Measurements from ENCODE around the gene NUBPL. TPM values are rescaled to one million over a fixed set of nuclear protein-coding genes. Genes with fewer than 3 reads are reported as not detected.

Gene NUBPL
- polyA plus RNA-seq, 1 of the 3 experiments (the other 2 are of a cell fraction): 4.0 TPM

- no peak overlapping the region for H2AFZ ChIP-seq (ENCODE audit: low read depth)
- H3K4me1 ChIP-seq (ENCODE audit: control insufficient read depth in 1 of 2, insufficient read depth in 2 of 2, low read depth in 1 of 2, low read length in 1 of 2): peaks cover 3 to 4% of the 10 kb centered on the region in 2 experiments; a peak in 2 of 4 replicates
- no peak for TF ChIP-seq TCF12 (IDR thresholded peaks at IDR 0.05)
- H3K36me3 ChIP-seq (replicated peaks in 1 of 2; ENCODE audit: control insufficient read depth in 1 of 2, insufficient read depth in 2 of 2, low read length in 1 of 2): no peaks in the 10 kb centered on the region
- H3K27ac ChIP-seq (ENCODE audit: low read depth in 2 of 2, low read length in 1 of 2): no peak overlapping the region; a peak in 1 of 4 replicates
- no peaks in the 10 kb centered on the region for H4K20me1 ChIP-seq (ENCODE audit: insufficient read depth)
- no peaks in the 10 kb centered on the region for H3F3A ChIP-seq (replicated peaks; ENCODE audit: insufficient read depth)
- no peaks in the 10 kb centered on the region for H3K79me2 ChIP-seq (ENCODE audit: insufficient read depth)
- ChIA-PET POLR2A (interaction anchor here (0.5 kb wide), 1 partner anchor 20 kb away, joined by 5 read pairs; no protein-coding TSS in a partner anchor), CTCF (interaction anchor here (0.9 kb wide), 1 partner anchor 188 kb away, joined by 3 read pairs; no protein-coding TSS in a partner anchor)
- H3K9me2 ChIP-seq: no peaks in the 10 kb centered on the region
- no peaks in the 10 kb centered on the region for H3K9me3 ChIP-seq
- no peak overlapping the region for H3K4me3 ChIP-seq (ENCODE audit: low read depth in 2 of 2, low read length in 1 of 2)
- H3K9ac ChIP-seq: no peak overlapping the region
- no peak for DNase-seq
- H3K27me3 ChIP-seq (ENCODE audit: insufficient read depth): no peaks in the 10 kb centered on the region
- H3K4me2 ChIP-seq: no peak overlapping the region
- WGBS (ENCODE audit: low lambda C conversion rate): 100% methylated on average over 1 of the region's 1 CpG
Observed at GRCh38 chr14:31582286-31582691, 21.1 kb downstream of the NUBPL start.

DNA sequence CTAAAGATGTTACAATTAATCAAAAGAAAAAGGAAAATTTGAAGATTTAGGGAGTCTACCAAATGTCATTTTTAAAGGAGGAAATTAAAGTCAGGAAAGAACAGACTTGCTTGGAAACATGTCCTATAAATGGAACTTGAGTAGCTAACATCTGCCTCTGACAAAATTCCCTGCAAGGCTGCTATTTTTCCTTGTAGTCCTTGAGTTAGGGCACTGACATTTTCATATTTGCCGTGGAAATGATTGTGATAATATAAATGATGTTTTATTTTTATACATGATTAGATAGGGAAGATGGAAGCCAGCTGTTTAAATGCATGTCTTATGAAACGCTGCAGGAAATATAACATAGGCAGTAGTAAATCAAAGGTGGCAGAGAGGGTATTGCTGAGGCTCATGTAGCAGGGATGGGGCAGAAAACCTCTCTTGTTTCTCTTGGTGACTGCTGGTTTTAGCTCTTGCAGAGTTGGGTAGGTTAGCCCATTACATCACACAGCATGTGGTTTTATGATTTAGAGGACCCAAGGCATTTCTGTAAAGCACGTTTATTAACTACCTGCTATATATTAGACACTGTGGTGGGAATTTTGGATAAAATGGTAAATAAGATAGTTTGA, 21.7 kb downstream of the NUBPL start:
- no peak overlapping the region for H3K4me2 ChIP-seq
- H3K27me3 ChIP-seq (ENCODE audit: insufficient read depth): no peaks in the 10 kb centered on the region
- WGBS (ENCODE audit: low lambda C conversion rate): 41% methylated on average over 3 of the region's 3 CpGs
- H3K4me1 ChIP-seq (ENCODE audit: control insufficient read depth in 1 of 2, insufficient read depth in 2 of 2, low read depth in 1 of 2, low read length in 1 of 2): peaks cover 3 to 4% of the 10 kb centered on the region in 2 experiments; a peak in 2 of 4 replicates
- H4K20me1 ChIP-seq (ENCODE audit: insufficient read depth): no peaks in the 10 kb centered on the region
- no peak overlapping the region for H2AFZ ChIP-seq (ENCODE audit: low read depth)
- no peaks in the 10 kb centered on the region for H3K79me2 ChIP-seq (ENCODE audit: insufficient read depth)
- no peak overlapping the region for H3K9ac ChIP-seq
- CTCF ChIA-PET: interaction anchor here (0.9 kb wide), 1 partner anchor 188 kb away, joined by 3 read pairs; no protein-coding TSS in a partner anchor
- DNase-seq: peak; percentile 7
- H3K36me3 ChIP-seq (replicated peaks in 1 of 2; ENCODE audit: control insufficient read depth in 1 of 2, insufficient read depth in 2 of 2, low read length in 1 of 2): no peaks in the 10 kb centered on the region
- no peaks in the 10 kb centered on the region for H3F3A ChIP-seq (replicated peaks; ENCODE audit: insufficient read depth)
- no peaks in the 10 kb centered on the region for H3K9me2 ChIP-seq
- no peak for TF ChIP-seq RXRA (IDR thresholded peaks at IDR 0.05; ENCODE audit: borderline replicate concordance, low read depth)
- no peak for TF ChIP-seq SMC3 (IDR thresholded peaks at IDR 0.05; ENCODE audit: low read depth, low read length)
- no peak for TF ChIP-seq USF1 (IDR thresholded peaks at IDR 0.05; ENCODE audit: borderline replicate concordance, low read depth)
- H3K27ac ChIP-seq (ENCODE audit: low read depth in 2 of 2, low read length in 1 of 2): peak overlapping the region in 1 of 2 experiments; percentile 34; a peak in 2 of 4 replicates
- H3K9me3 ChIP-seq: no peaks in the 10 kb centered on the region
- POLR2A ChIA-PET: no interaction called here
- H3K4me3 ChIP-seq (ENCODE audit: low read depth in 2 of 2, low read length in 1 of 2): no peak overlapping the region

DNA sequence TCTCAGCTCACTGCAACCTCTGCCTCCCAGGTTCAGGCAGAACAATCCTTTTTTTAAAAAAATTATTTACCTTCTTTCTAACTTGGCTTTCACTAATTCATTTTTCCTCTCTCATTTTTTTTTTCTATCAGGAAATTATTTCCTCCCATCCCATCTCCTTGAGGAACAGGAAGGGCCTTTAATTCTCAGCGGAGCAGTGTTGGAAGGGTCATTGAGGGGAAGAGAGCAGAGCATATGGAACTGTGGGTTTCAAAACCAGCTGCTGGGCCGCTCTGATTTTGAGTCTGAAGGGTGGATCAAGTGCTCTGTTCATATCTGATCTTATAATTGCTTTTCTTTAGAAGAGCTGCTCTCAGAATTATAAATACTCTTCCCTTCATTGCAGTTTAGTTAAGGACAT, 29.0 kb downstream of the NUBPL start:
- Histone ChIP-seq H3K36me3 (replicated peaks in 1 of 2; ENCODE audit: control insufficient read depth in 1 of 2, insufficient read depth in 2 of 2, low read length in 1 of 2) (no peaks in the 10 kb centered on the region), H3K27ac (ENCODE audit: low read depth in 2 of 2, low read length in 1 of 2) (no peak overlapping the region), H2AFZ (ENCODE audit: low read depth) (no peak overlapping the region), H3K79me2 (ENCODE audit: insufficient read depth) (no peaks in the 10 kb centered on the region), H4K20me1 (ENCODE audit: insufficient read depth) (no peaks in the 10 kb centered on the region), H3K27me3 (ENCODE audit: insufficient read depth) (no peaks in the 10 kb centered on the region), H3F3A (replicated peaks; ENCODE audit: insufficient read depth) (no peaks in the 10 kb centered on the region), H3K9ac (no peak overlapping the region), H3K9me3 (no peaks in the 10 kb centered on the region), H3K9me2 (no peaks in the 10 kb centered on the region), H3K4me3 (ENCODE audit: low read depth in 2 of 2, low read length in 1 of 2) (no peak overlapping the region), H3K4me1 (ENCODE audit: control insufficient read depth in 1 of 2, insufficient read depth in 2 of 2, low read depth in 1 of 2, low read length in 1 of 2) (no peaks in the 10 kb centered on the region), H3K4me2 (no peak overlapping the region)
- WGBS (ENCODE audit: low lambda C conversion rate): 88% methylated on average over 2 of the region's 2 CpGs
- POLR2A ChIA-PET: no interaction called here
- DNase-seq: no peak
- CTCF ChIA-PET: interaction anchor here (0.7 kb wide), 1 partner anchor 335 kb away, joined by 3 read pairs; no protein-coding TSS in a partner anchor
- no peak for TF ChIP-seq EZH2phosphoT487 (IDR thresholded peaks at IDR 0.05; ENCODE audit: borderline replicate concordance, low read depth)
- no peak for TF ChIP-seq NRF1 (IDR thresholded peaks at IDR 0.05; ENCODE audit: low read depth, low read length)
- TF ChIP-seq TEAD4 (IDR thresholded peaks at IDR 0.05; ENCODE audit: borderline replicate concordance, insufficient read depth): no peak
- no peak for TF ChIP-seq YY1 (IDR thresholded peaks at IDR 0.05; ENCODE audit: low read depth)
- no peak for TF ChIP-seq GABPA (IDR thresholded peaks at IDR 0.05; ENCODE audit: low read depth)
- TF ChIP-seq, protein P1, sequence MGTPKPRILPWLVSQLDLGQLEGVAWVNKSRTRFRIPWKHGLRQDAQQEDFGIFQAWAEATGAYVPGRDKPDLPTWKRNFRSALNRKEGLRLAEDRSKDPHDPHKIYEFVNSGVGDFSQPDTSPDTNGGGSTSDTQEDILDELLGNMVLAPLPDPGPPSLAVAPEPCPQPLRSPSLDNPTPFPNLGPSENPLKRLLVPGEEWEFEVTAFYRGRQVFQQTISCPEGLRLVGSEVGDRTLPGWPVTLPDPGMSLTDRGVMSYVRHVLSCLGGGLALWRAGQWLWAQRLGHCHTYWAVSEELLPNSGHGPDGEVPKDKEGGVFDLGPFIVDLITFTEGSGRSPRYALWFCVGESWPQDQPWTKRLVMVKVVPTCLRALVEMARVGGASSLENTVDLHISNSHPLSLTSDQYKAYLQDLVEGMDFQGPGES (IDR thresholded peaks at IDR 0.05; ENCODE audit: low read depth, low read length): no peak
- no peak for TF ChIP-seq MEF2A (IDR thresholded peaks at IDR 0.05; ENCODE audit: borderline replicate concordance, low read depth)
- TF ChIP-seq GATA2 (CRISPR knock-in tag; IDR thresholded peaks at IDR 0.05): no peak
- TF ChIP-seq RAD21 (IDR thresholded peaks at IDR 0.05; ENCODE audit: low read length): no peak
- no peak for TF ChIP-seq MXI1 (IDR thresholded peaks at IDR 0.05; ENCODE audit: low read depth, low read length)
- no peak for TF ChIP-seq CTCF (IDR thresholded peaks at IDR 0.05)
- TF ChIP-seq FOXJ3 (CRISPR knock-in tag; IDR thresholded peaks at IDR 0.05): no peak
- no peak for TF ChIP-seq CHD2 (IDR thresholded peaks at IDR 0.05; ENCODE audit: low read length, partially characterized antibody)
